ENCODE data around the gene PRRG1.

The PRRG1 gene

GRCh38 chrX:37420756-37421155 lies 71.6 kb downstream of the PRRG1 start:
- no peak for TF ChIP-seq GATA2 (IDR thresholded peaks at IDR 0.05; ENCODE audit: low read depth, low read length)
- no peak for TF ChIP-seq GATA3 (IDR thresholded peaks at IDR 0.05; ENCODE audit: low read depth, low read length)

- TF ChIP-seq GATA2 (IDR thresholded peaks at IDR 0.05; ENCODE audit: low read depth, low read length), result no peak
Observed at GRCh38 chrX:37424000-37424429, 74.9 kb downstream of the PRRG1 start.

- no peak for TF ChIP-seq GATA3 (IDR thresholded peaks at IDR 0.05; ENCODE audit: low read depth, low read length)
- no peak for TF ChIP-seq GATA2 (IDR thresholded peaks at IDR 0.05; ENCODE audit: low read depth, low read length)
Observed at GRCh38 chrX:37425370-37425769, 76.2 kb downstream of the PRRG1 start.

GRCh38 chrX:37434362-37434761 lies 85.2 kb downstream of the PRRG1 start:
- TF ChIP-seq GATA3 (IDR thresholded peaks at IDR 0.05; ENCODE audit: low read depth, low read length) (no peak), GATA2 (IDR thresholded peaks at IDR 0.05; ENCODE audit: low read depth, low read length) (no peak)

- TF ChIP-seq GATA2 (IDR thresholded peaks at IDR 0.05; ENCODE audit: low read depth, low read length) (no peak), GATA3 (IDR thresholded peaks at IDR 0.05; ENCODE audit: low read depth, low read length) (no peak)
Observed at GRCh38 chrX:37437160-37437559, 88.0 kb downstream of the PRRG1 start.

- no peak for TF ChIP-seq GATA2 (IDR thresholded peaks at IDR 0.05; ENCODE audit: low read depth, low read length)
- no peak for TF ChIP-seq GATA3 (IDR thresholded peaks at IDR 0.05; ENCODE audit: low read depth, low read length)
Observed at GRCh38 chrX:37441377-37441776, 92.2 kb downstream of the PRRG1 start.

- no peak for TF ChIP-seq GATA2 (IDR thresholded peaks at IDR 0.05; ENCODE audit: low read depth, low read length)
- no peak for TF ChIP-seq GATA3 (IDR thresholded peaks at IDR 0.05; ENCODE audit: low read depth, low read length)
Observed at GRCh38 chrX:37445182-37445581, 96.0 kb downstream of the PRRG1 start.

- no peak for TF ChIP-seq GATA3 (IDR thresholded peaks at IDR 0.05; ENCODE audit: low read depth, low read length)
- TF ChIP-seq GATA2 (IDR thresholded peaks at IDR 0.05; ENCODE audit: low read depth, low read length), result no peak
Observed at GRCh38 chrX:37453821-37454220, 104.7 kb downstream of the PRRG1 start.

GRCh38 chrX:37454537-37455285 lies 105.5 kb downstream of the PRRG1 start:
- no peak for TF ChIP-seq GATA3 (IDR thresholded peaks at IDR 0.05; ENCODE audit: low read depth, low read length)
- no peak for TF ChIP-seq GATA2 (IDR thresholded peaks at IDR 0.05; ENCODE audit: low read depth, low read length)

- TF ChIP-seq GATA2 (IDR thresholded peaks at IDR 0.05; ENCODE audit: low read depth, low read length) (no peak), GATA3 (IDR thresholded peaks at IDR 0.05; ENCODE audit: low read depth, low read length) (no peak)
Observed at GRCh38 chrX:37455381-37455780, 106.2 kb downstream of the PRRG1 start.

- TF ChIP-seq GATA2 (IDR thresholded peaks at IDR 0.05; ENCODE audit: low read depth, low read length) (no peak), GATA3 (IDR thresholded peaks at IDR 0.05; ENCODE audit: low read depth, low read length) (no peak)
Observed at GRCh38 chrX:37462346-37462745, 113.2 kb downstream of the PRRG1 start.

GRCh38 chrX:37468124-37468739 lies 119.1 kb downstream of the PRRG1 start:
- TF ChIP-seq GATA2 (IDR thresholded peaks at IDR 0.05; ENCODE audit: low read depth, low read length), result no peak
- TF ChIP-seq GATA3 (IDR thresholded peaks at IDR 0.05; ENCODE audit: low read depth, low read length), result no peak

- no peak for TF ChIP-seq GATA3 (IDR thresholded peaks at IDR 0.05; ENCODE audit: low read depth, low read length)
- no peak for TF ChIP-seq GATA2 (IDR thresholded peaks at IDR 0.05; ENCODE audit: low read depth, low read length)
Observed at GRCh38 chrX:37470711-37471110, 121.5 kb downstream of the PRRG1 start.

GRCh38 chrX:37472836-37473235 lies 123.7 kb downstream of the PRRG1 start:
- no peak for TF ChIP-seq GATA3 (IDR thresholded peaks at IDR 0.05; ENCODE audit: low read depth, low read length)
- TF ChIP-seq GATA2 (IDR thresholded peaks at IDR 0.05; ENCODE audit: low read depth, low read length), result no peak

- TF ChIP-seq GATA3 (IDR thresholded peaks at IDR 0.05; ENCODE audit: low read depth, low read length) (no peak), GATA2 (IDR thresholded peaks at IDR 0.05; ENCODE audit: low read depth, low read length) (no peak)
Observed at GRCh38 chrX:37474478-37474877, 125.3 kb downstream of the PRRG1 start.
